ENCODE data around the gene GPR87. TPM values are rescaled to one million over a fixed set of nuclear protein-coding genes. Genes with fewer than 3 reads are reported as not detected.

GPR87 gene
- total RNA-seq, 2 donors from 2014 or later: not detected

GRCh38 chr3:151290673-151291072, 25.9 kb downstream of the GPR87 start:
- intact Hi-C loops (cut with DNase I): no loop called here
- ATAC-seq: no peak
- DNase-seq: no peak

GRCh38 chr3:151289445-151289844, 27.2 kb downstream of the GPR87 start:
- intact Hi-C loops (cut with DNase I): no loop called here
- ATAC-seq (no peak), DNase-seq (no peak)

DNA sequence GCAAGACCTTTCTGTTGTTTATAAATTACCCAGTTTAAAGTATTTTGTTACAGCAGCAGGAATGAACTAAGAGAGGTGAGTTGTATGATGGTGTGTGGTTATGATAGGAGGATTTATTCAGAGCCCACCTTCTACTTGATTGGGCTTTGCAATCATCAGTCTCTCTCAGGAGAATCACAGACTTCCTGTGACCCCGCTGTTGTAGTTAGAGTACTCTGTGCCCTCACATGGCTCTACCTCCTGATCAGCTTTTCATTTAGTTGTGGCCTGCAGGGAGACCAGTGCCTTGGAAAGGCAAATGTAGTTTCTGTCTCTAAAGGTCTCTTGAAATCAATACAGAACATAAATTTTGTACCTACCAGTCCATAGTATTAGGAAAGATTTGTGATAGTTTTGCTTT, 30.7 kb downstream of the GPR87 start:
- DNase-seq: no peak
- no peak for ATAC-seq
- intact Hi-C loops (cut with DNase I): no loop called here

- DNase-seq: peak; percentile 32
Measured at GRCh38 chr3:151283907-151284461, 32.6 kb downstream of the GPR87 start.

DNA sequence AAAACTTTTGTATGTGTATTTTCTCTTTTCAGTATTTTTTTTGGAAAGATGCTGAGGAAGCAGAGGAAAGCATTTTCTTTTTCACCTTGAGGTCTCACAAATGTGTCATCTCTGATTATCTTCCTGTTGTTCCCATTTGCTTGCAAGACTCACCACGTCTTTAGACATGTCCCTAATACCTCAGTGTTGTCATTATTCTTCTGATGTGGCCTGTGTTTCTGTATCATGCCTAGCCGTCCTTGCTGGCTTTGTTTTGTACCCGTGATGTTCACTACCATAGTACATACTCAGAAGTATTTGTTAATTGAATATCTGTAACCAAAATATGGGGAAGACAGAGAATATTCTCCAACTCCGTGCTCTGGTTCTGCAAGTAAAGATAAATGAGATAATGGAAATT, 33.2 kb downstream of the GPR87 start:
- DNase-seq (no peak), ATAC-seq (no peak)
- intact Hi-C loops (cut with DNase I): loop anchor here (1.0 to 5.0 kb wide), 4 partner anchors 56 to 116 kb away; no protein-coding TSS in a partner anchor

More at GRCh38 chr3:151283907-151284461, 32.6 kb downstream of the GPR87 start:
- intact Hi-C loops (cut with DNase I): loop anchor here (1.0 to 5.0 kb wide), 4 partner anchors 57 to 117 kb away; no protein-coding TSS in a partner anchor
- ATAC-seq: peak; percentile 34 to 48

DNA sequence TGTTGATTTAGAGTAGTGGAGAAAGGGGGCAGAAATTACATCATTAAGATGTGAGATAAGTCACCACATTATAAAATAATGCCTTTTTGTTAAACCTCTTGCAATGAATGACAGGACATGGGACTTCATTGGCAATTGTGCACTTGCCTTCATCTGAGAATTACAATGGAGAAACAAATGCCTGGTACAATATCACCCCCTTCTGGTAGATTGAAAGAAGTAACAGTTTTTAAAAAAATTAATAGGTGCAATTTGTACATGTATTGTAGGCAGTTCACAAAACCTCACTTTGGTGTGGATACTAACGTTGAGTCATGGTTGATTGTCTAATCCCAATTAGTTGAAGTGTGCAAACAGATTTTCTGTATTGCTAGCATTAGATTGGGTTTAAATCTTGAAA, 33.7 kb downstream of the GPR87 start:
- peak; percentile 61 to 67 for ATAC-seq
- intact Hi-C loops (cut with DNase I): loop anchor here (1.0 to 5.0 kb wide), 4 partner anchors 56 to 116 kb away; no protein-coding TSS in a partner anchor
- DNase-seq: no peak

- DNase-seq: no peak
- intact Hi-C loops (cut with DNase I): loop anchor here (2.0 to 5.0 kb wide), 3 partner anchors 54 to 114 kb away; no protein-coding TSS in a partner anchor
- peak in 1 of 2 donors; percentile 31 for ATAC-seq
Measured at GRCh38 chr3:151281671-151282324, 34.8 kb downstream of the GPR87 start.

DNA sequence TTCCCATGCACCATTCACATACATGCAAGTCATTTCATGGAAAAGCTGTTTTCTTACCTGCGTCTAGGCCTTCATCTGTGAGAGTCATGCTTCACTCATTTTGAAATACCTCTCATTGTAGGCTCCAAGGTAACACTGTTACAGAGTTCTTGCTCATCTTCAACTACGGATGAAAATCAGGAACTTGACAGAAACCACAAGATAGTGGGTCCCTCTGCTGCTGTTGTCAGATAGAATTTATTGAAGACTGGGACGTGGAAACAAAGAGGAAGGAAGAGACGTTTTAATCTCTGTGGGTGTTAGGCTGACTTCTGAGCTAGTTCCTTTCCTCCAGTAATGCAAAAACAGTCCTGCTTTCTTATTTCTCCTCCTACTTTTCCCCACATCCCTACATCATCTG, 38.4 kb downstream of the GPR87 start, which contains the start of gene P2RY14:
Gene P2RY14, minus strand, starts transcription at position 313 of the 400 bp plus-strand sequence. CDS start 64,226 bp downstream, outside the sequence.
- intact Hi-C loops (cut with DNase I): no loop called here
- DNase-seq (no peak), ATAC-seq (peak in 1 of 2 donors; percentile 52)

GRCh38 chr3:151276687-151277042, 40.0 kb downstream of the GPR87 start:
- DNase-seq: no peak
- no peak for ATAC-seq
- intact Hi-C loops (cut with DNase I): no loop called here

DNA sequence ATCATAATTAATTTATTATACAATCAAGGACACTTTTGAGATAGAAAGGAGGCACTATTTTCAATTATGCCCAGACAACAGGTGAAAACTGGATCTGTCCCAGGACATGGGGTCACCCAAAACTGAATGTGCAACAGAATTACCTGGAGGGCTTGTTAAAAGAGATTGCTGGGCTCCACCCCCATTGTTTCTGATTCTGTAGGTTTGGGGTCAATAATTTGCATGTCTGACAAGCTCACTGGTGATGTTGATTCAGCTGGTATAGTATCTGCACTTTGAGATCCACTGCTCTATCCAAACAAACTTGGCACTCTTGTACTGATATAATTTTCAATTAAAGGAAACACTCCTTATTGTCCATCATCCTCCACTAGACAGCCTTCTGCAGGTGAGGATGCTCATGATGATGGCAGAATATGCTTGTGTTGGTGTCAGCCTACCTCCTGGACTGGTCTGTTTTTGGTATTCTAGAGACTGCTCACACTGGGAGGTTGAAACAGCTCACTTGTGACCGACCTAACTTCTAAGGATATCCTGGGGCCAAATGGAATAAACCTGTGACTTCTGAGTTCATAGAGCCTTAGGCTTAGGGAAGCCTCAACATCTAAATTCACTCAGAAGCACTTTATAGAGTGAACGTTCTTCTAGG, 40.5 kb downstream of the GPR87 start:
- intact Hi-C loops (cut with DNase I): no loop called here
- no peak for ATAC-seq

GRCh38 chr3:151275091-151275490, 41.5 kb downstream of the GPR87 start:
- no peak for DNase-seq
- intact Hi-C loops (cut with DNase I): no loop called here

More for the DNA sequence above, 40.5 kb downstream of the GPR87 start:
- DNase-seq: no peak

DNA sequence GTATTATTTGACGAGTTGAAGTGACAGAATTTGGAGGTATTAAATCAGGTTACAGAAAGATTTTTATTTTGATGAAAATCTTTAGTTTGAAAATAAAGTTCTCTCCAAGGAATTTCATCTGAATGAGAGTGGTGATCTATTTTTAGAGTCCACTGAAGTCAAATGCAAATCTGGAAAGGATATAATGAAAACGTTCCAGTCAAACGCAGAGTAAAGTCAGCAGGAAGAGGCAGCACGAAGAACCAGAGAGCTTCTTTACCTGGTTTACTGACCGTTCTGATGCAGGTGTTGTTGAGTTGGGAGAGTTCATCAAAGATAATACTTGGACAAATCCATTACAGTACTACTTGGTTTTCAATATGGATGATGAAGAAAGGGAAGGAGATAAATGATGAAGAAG, 47.0 kb downstream of the GPR87 start:
- DNase-seq (no peak), ATAC-seq (no peak)
- intact Hi-C loops (cut with DNase I): no loop called here

More at GRCh38 chr3:151275091-151275490, 41.5 kb downstream of the GPR87 start:
- ATAC-seq: no peak

DNA sequence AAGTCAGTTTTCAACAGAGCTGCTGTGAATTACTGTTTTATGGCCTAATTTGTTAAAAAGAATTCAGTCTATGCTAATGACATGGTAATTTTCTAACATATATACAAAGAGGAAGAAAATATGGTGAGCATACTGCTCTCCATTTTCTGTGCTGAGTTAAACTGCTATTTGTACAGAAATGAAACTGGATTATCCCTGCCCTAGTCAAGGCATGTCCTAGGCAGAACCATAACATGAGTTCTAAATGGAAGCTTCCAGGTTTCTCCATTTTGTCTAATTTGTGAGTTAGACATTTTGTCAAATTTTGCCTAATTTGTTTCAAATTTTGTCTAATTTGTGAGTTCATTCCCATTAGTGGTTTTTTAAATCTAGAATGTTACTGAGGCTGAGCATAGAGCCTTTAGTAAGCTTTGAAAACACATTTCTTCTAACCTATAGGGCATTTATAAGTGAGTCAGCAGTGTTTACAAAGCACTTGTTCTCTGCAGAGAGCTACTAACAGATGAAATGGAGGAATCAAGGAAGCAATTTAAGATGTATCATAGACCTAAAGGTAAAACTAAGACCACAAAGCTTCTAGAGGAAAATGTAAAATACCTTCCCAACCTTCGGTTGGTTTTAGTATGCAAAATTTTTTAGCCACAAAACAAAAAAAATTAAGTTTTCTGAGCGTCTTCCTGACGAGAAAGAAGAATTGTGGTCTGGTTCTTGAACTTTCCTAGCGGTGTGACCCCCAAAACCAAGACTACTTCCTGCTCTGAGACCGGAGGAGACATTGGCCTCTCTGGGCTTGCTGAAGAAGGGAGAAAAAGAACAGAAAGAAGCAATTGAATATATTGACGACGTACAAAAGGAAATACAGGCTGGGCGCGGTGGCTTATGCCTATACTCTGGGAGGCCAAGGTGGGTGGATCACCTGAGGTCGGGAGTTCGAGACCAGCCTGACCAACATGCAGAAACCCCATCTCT, 48.1 kb downstream of the GPR87 start:
- no peak for DNase-seq
- intact Hi-C loops (cut with DNase I): no loop called here
- ATAC-seq: no peak

- ATAC-seq: no peak
- intact Hi-C loops (cut with DNase I): no loop called here
Measured at GRCh38 chr3:151267066-151267465, 49.6 kb downstream of the GPR87 start.

DNA sequence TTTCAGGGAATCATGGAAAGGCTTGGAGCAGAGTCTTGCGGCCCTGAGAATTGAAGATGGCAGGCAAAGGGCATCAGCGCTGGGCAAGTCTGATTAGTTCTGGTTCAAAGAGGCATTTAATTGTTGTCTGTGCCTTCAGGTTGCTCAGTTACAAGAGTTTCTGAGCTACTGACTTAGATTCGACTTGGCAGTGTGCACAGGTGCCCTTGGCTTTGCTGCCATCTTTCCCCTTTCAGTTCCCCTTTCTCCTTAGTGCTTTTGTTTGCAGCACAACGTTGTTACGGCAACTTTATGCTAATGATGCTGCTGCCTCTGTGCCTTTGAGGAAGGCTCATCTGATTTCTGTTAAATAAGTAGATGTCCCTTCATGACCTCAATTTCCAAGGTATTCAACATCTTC, 50.8 kb downstream of the GPR87 start:
- DNase-seq: no peak
- intact Hi-C loops (cut with DNase I): no loop called here
- peak; percentile 19 to 64 for ATAC-seq

More at GRCh38 chr3:151267066-151267465, 49.6 kb downstream of the GPR87 start:
- no peak for DNase-seq

- no peak for ATAC-seq
- intact Hi-C loops (cut with DNase I): no loop called here
- DNase-seq: no peak
Measured at GRCh38 chr3:151265166-151265565, 51.5 kb downstream of the GPR87 start.

DNA sequence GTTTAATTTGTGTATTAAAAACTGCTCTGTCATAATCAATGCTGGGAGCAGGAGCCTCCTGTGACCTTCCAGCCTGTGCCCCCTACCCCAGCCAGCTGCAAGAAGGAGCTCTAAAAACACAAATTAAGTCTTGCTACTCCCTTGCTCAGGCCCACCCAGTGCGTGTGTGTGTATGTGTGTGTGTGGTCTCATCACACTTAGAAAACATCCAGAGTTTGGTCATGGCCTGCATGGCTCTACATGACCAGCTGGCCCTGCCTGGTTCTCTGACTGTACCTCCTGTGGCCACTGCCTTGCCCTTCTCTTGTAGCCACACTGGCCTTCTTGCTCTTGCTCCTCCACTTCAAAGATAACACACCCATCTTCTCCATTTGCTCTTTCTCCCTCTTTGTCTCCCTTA, 52.0 kb downstream of the GPR87 start:
- ATAC-seq: no peak
- no peak for DNase-seq
- intact Hi-C loops (cut with DNase I): no loop called here

DNA sequence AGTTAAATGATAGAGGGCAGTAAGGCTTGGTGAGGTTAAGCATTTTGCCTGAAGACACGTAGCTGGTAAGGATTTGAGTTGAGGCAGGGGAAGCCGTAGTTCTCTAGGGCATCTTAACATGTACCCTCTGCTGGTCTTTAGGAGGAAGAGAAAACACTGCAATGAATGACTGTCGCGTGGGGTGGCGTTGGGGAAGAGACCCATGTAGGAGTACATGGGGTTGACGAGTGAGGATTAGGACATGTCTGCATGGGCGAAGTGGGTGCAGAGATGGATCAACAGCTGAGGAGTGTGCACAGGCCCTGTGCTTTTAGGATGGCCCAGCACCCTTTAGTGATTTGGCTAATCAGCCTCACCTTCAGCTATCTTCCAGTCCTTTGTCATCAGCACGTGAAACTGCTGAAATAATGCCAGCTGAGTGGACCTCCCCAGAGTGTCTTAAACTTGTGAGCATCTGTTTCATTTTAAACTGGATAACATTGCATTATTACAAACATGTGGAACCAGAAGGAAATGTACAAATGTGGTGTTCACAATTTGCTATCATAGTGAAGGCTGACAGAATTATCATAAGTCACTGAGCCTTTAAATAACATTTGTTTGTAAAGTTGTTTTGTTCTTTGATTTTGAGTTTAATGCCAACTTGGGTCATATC, 53.6 kb downstream of the GPR87 start:
- DNase-seq: no peak
- ATAC-seq: no peak
- intact Hi-C loops (cut with DNase I): no loop called here

DNA sequence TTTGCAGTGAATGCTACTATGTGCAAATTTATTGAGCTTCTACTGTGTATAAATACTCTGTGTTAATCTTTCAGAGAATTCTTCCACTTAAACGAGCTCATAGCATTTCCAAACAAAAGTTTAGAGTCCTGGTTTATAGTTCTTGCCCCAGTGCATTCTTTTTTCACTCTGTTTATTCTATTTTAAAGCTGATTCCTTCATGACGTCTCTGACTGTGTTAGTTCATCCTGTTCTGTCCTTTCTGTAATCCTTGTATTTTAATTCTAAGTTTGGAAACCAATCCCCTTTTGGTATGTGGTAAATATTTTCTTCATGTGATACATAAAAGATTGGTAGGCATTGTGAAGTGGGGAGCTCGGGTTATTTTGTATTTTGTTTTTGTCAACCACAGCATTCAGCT, 57.0 kb downstream of the GPR87 start:
- intact Hi-C loops (cut with DNase I): no loop called here
- ATAC-seq (no peak), DNase-seq (no peak)

Measured in left cardiac atrium (tissue), 4 donors.